Vagina (tissue), 2 donors: Measurements from ENCODE around the gene DPF3.

Experiments
- CTCF ChIP-seq, 3 experiments: fragments of 450-650 bp in 2 of 3; fragments of 200-600 bp in 1 of 3; sonication (generic) in 1 of 3; IDR thresholded peaks; one replicate each; pipeline ENCODE4 v1.5.1; 2017 to 2019; ENCODE audit warnings: antibody characterized with exemption in 3 of 3, mild to moderate bottlenecking in 2 of 3, moderate library complexity in 2 of 3
- POLR2A ChIP-seq, 2 donors: fragments of 450-650 bp; IDR thresholded peaks; one replicate each; pipeline ENCODE4 v1.6.1; 2017; ENCODE audit warnings: antibody characterized with exemption in 2 of 2, mild to moderate bottlenecking in 2 of 2, moderate library complexity in 2 of 2
- POLR2AphosphoS5 ChIP-seq, 2 donors: sonication (generic); formaldehyde crosslinking; IDR thresholded peaks; one replicate each; pipeline ENCODE4 v1.9.0; 2017; ENCODE audit warnings: antibody characterized with exemption in 2 of 2, mild to moderate bottlenecking in 2 of 2, low read depth in 1 of 2; ENCODE audit not compliant: insufficient read depth in 1 of 2

DNA sequence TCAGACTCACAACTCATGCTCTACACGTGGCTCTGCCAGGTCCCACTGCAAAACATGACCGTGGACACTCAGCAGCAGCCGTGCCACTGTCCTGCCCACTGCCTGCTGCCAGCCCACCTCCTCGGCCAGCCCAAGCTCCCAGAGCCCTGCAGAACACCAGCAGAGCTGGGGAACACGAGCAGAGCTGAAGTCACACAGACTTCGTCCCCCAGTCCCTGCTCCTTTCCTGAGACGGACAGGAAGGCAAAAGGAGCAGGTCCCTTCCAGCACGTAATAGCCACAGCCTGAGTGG, 152.1 kb downstream of the DPF3 start:
- no peak for TF ChIP-seq POLR2A (IDR thresholded peaks at IDR 0.05)
- TF ChIP-seq CTCF (IDR thresholded peaks at IDR 0.05) = no peak
- no peak for TF ChIP-seq POLR2AphosphoS5 (IDR thresholded peaks at IDR 0.05; ENCODE audit: insufficient read depth in 1 of 2, low read depth in 1 of 2)
